GM12878 (cell line): Measurements from ENCODE around the gene AAMP. TPM values are rescaled to one million over a fixed set of nuclear protein-coding genes. Genes with fewer than 3 reads are reported as not detected.

ENCODE experiments used
- ATAC-seq: fragments of 200-7000 bp; cut with Tn5 transposase; 3 replicates; pipeline ENCODE4 v1.9.1; 2020; ENCODE audit warnings: mild to moderate bottlenecking, moderate library complexity
- BruUV-seq: library from RNA; stranded (reverse); fragments of 400-500 nt; replicated peaks from 2 replicates; lab custom pipeline; 2021; lab: Mats Ljungman, UMichigan
- CTCF ChIA-PET: fragments of 300-600 bp; sonication (Branson Sonifier 250); formaldehyde crosslinking; extraction: SDS; loops from one replicate; lab custom pipeline; 2021; ENCODE audit warnings: inconsistent platforms; lab: Yijun Ruan, JAX
- POLR2A ChIA-PET: fragments of 350-600 bp; formaldehyde crosslinking; extraction: SDS; loops from one replicate; lab custom pipeline; 2021; ENCODE audit warnings: inconsistent platforms; lab: Charles Lee
- RAD21 ChIA-PET: fragments of 300-600 bp; sonication (Branson Sonifier 250); formaldehyde crosslinking; loops from one replicate; lab custom pipeline; 2023; ENCODE audit warnings: antibody characterized with exemption; ENCODE audit not compliant: unreplicated experiment; lab: Charles Lee
- SMC1A ChIA-PET: fragments of 300-600 bp; sonication (Branson Sonifier 250); formaldehyde crosslinking; loops from one replicate; lab custom pipeline; 2023; ENCODE audit not compliant: unreplicated experiment, uncharacterized antibody; lab: Charles Lee
- DNase-seq: peaks from one replicate; pipeline ENCODE4 v3.0.0-alpha.2; 2011; ENCODE audit warnings: low read depth, low spot score
- FAIRE-seq: peaks from 3 replicates; lab custom pipeline; 2011; peaks lifted over from hg19 to GRCh38; lab: Jason Lieb, UNC
- H2AFZ ChIP-seq: 2 replicates; pipeline ENCODE4 v1.6.0; 2011; ENCODE audit warnings: low read depth, low read length, control low read depth; ENCODE audit not compliant: control insufficient read depth
- H3K27ac ChIP-seq: 2 replicates; pipeline ENCODE4 v1.5.1; 2011; ENCODE audit warnings: control low read depth; ENCODE audit not compliant: control insufficient read depth, insufficient read depth
- H3K27me3 ChIP-seq, 2 experiments: replicated peaks in 1 of 2; 2 replicates each; pipeline versions ENCODE4 v1.6.0 to v1.6.1; 2011; ENCODE audit warnings: low read length in 1 of 2; ENCODE audit not compliant: control insufficient read depth in 2 of 2, insufficient read depth in 2 of 2
- H3K36me3 ChIP-seq, 2 experiments: 2 replicates each; pipeline ENCODE4 v1.5.1; 2011; ENCODE audit warnings: low read length in 1 of 2; ENCODE audit not compliant: control insufficient read depth in 2 of 2, insufficient read depth in 2 of 2
- H3K4me1 ChIP-seq: 2 replicates; pipeline ENCODE4 v1.6.1; 2011; ENCODE audit warnings: mild to moderate bottlenecking, low read length, moderate library complexity, mixed read lengths; ENCODE audit not compliant: control insufficient read depth, insufficient read depth
- H3K4me2 ChIP-seq: 2 replicates; pipeline ENCODE4 v1.6.0; 2011; ENCODE audit warnings: control low read depth; ENCODE audit not compliant: control insufficient read depth, insufficient read depth
- H3K4me3 ChIP-seq: fragments of 200-600 bp; sonication (generic); 2 replicates; pipeline ENCODE4 v1.5.1; 2016
- H3K79me2 ChIP-seq: 2 replicates; pipeline ENCODE4 v1.6.0; 2011; ENCODE audit warnings: low read length; ENCODE audit not compliant: control insufficient read depth, insufficient read depth
- H3K9ac ChIP-seq: 2 replicates; pipeline ENCODE4 v1.8.0; 2011; ENCODE audit warnings: low read length, control low read depth, mixed read lengths; ENCODE audit not compliant: control insufficient read depth, insufficient read depth
- H3K9me3 ChIP-seq: replicated peaks from 3 replicates; pipeline ENCODE4 v1.5.1; 2011; ENCODE audit warnings: mild to moderate bottlenecking, low read length; ENCODE audit not compliant: control insufficient read depth, insufficient read depth
- H4K20me1 ChIP-seq: 2 replicates; pipeline ENCODE4 v1.6.0; 2011; ENCODE audit not compliant: control insufficient read depth, insufficient read depth
- BACH1 ChIP-seq: fragments of 450-650 bp; IDR thresholded peaks from 2 replicates; pipeline ENCODE4 v1.6.1; 2017; ENCODE audit warnings: mild to moderate bottlenecking, borderline replicate concordance
- BHLHE40 ChIP-seq, 2 experiments: fragments of 450-650 bp in 1 of 2; IDR thresholded peaks; 2 replicates each; pipeline ENCODE4 v1.6.1; 2011 to 2017; ENCODE audit warnings: low read depth in 2 of 2, borderline replicate concordance in 1 of 2, improper control_type of control experiment in 1 of 2, low read length in 1 of 2, mild to moderate bottlenecking in 1 of 2
- LARP7 ChIP-seq: fragments of 450-650 bp; IDR thresholded peaks from 2 replicates; pipeline ENCODE4 v1.6.1; 2017; ENCODE audit warnings: mild to moderate bottlenecking
- MTA3 ChIP-seq: IDR thresholded peaks from 2 replicates; pipeline ENCODE4 v1.6.1; 2012; ENCODE audit warnings: low read length, inconsistent platforms, borderline replicate concordance
- RB1 ChIP-seq: fragments of 450-650 bp; formaldehyde crosslinking; IDR thresholded peaks from 2 replicates; pipeline ENCODE4 v1.6.1; 2017; ENCODE audit warnings: mild to moderate bottlenecking, borderline replicate concordance
- STAT1 ChIP-seq: fragments of 450-650 bp; conservative IDR thresholded peaks from 2 replicates; pipeline ENCODE4 v1.6.1; 2014; ENCODE audit warnings: antibody characterized with exemption, mild to moderate bottlenecking
- SUPT20H ChIP-seq: IDR thresholded peaks from 2 replicates; pipeline ENCODE4 v1.6.1; 2011; ENCODE audit warnings: low read depth, mild to moderate bottlenecking, low read length, moderate library complexity, borderline replicate concordance; ENCODE audit not compliant: control insufficient read depth
- ZBED1 ChIP-seq: IDR thresholded peaks from 2 replicates; pipeline ENCODE4 v1.6.1; 2016; ENCODE audit warnings: borderline replicate concordance
- ZNF384 ChIP-seq: IDR thresholded peaks from 2 replicates; pipeline ENCODE4 v1.6.1; 2012; ENCODE audit warnings: low read depth, mild to moderate bottlenecking, low read length, improper control_type of control experiment, borderline replicate concordance
- WGBS: methylation state at CpG from one replicate; pipeline ENCODE4 v1.1.6; 2016; ENCODE audit warnings: low lambda C conversion rate; ENCODE audit not compliant: insufficient replicate concordance, insufficient coverage; ENCODE audit errors: missing lambda C conversion rate; 5-methylcytosine and 5-hydroxymethylcytosine counted together
- in situ Hi-C: fragments of 300-500 bp; cut with MboI; formaldehyde crosslinking; loops from 9 replicates; pipeline ENCODE4 v1.14.3; 2018; ENCODE audit warnings: mixed read lengths
- intact Hi-C: fragments of 100-400 bp; cut with micrococcal nuclease; formaldehyde crosslinking; loops from one replicate; pipeline ENCODE4 v1.14.2; 2022; ENCODE audit not compliant: unreplicated experiment
- polyA plus RNA-seq, 11 experiments: library from polyadenylated mRNA; depleted of rRNA in 4 of 11; unstranded in 6 of 11; stranded (reverse) in 5 of 11; fragments of >200 nt; fragmentation: Nextera tagmentation in 4 of 11; fragmentation: Illumina TruSeq in 1 of 11; extraction: Ambion mirVana in 4 of 11; extraction: Trizol in 1 of 11; gene quantifications; 1 replicate in 1 of 11; 2 replicates in 10 of 11; pipeline versions ENCODE4 v1.2.1 to v1.2.3, GENCODE V29; 2011 to 2016; ENCODE audit warnings: inconsistent platforms in 2 of 11, missing spikeins in 2 of 11, low read depth in 1 of 11
- total RNA-seq, 4 experiments: library from RNA; depleted of rRNA in 3 of 4; stranded (reverse); fragments of >200 nt in 3 of 4; fragmentation: Illumina TruSeq in 1 of 4; extraction: Trizol in 1 of 4; gene quantifications; 2 replicates each; pipeline versions ENCODE4 v1.2.1 to v1.2.3, GENCODE V29; 2013 to 2021

AAMP gene
- total and polyA plus RNA-seq, 10 of the 15 experiments (the other 5 are each of a cell fraction or from before 2014, with no cell fraction given) = 4.4 to 140 (median 81.9) TPM

- ATAC-seq (no peak), FAIRE-seq (no peak), DNase-seq (no peak)
- WGBS = 74% methylated on average over 7 of the region's 7 CpGs
- RAD21 ChIA-PET = no interaction called here
- Histone ChIP-seq H4K20me1 (no peaks in the 10 kb centered on the region), H2AFZ (no peak overlapping the region), H3K27ac (no peak overlapping the region), H3K36me3 (peaks cover 28 to 31% of the 10 kb centered on the region in 2 experiments), H3K9me3 (no peaks in the 10 kb centered on the region), H3K79me2 (no peaks in the 10 kb centered on the region), H3K27me3 (no peaks in the 10 kb centered on the region), H3K4me1 (no peaks in the 10 kb centered on the region), H3K4me2 (no peak overlapping the region), H3K9ac (no peak overlapping the region), H3K4me3 (no peak overlapping the region)
- intact Hi-C loops = no loop called here
- no peak for TF ChIP-seq ZBED1
- TF ChIP-seq BACH1 = no peak
- no peak for TF ChIP-seq STAT1
- no peak for TF ChIP-seq LARP7
- no TSS peak for BruUV-seq
- POLR2A ChIA-PET = no interaction called here
- SMC1A ChIA-PET = no interaction called here
- CTCF ChIA-PET = no interaction called here
- in situ Hi-C loops = loop anchor here (25.0 kb wide), 1 partner anchor 109 kb away; the partner anchor contains the start of genes CTDSP1 and SLC11A1
Observed at GRCh38 chr2:218277921-218278320, 8.0 kb upstream of the AAMP start.

GRCh38 chr2:218276986-218277755 lies 7.2 kb upstream of the AAMP start:
- peaks cover 28 to 30% of the 10 kb centered on the region in 2 experiments for H3K36me3 ChIP-seq
- ChIA-PET RAD21 (interaction anchor here (1.4 to 7.3 kb wide), 2 partner anchors 8 to 18 kb away, joined by 3 to 141 read pairs; no protein-coding TSS in a partner anchor), SMC1A (interaction anchor here (0.5 to 7.6 kb wide), 2 partner anchors 11 to 99 kb away, joined by 3 to 194 read pairs; partner anchors contain the start of gene TMBIM1), POLR2A (no interaction called here), CTCF (interaction anchor here (1.0 kb wide), 1 partner anchor 11 kb away, joined by 4 read pairs; no protein-coding TSS in a partner anchor)
- H3K4me1 ChIP-seq = peaks cover 4% of the 10 kb centered on the region; the same call in 1 of the 2 replicates
- no peak overlapping the region for H3K4me2 ChIP-seq
- no TSS peak for BruUV-seq
- FAIRE-seq (no peak), DNase-seq (no peak), ATAC-seq (no peak)
- TF ChIP-seq SUPT20H (no peak), ZBED1 (no peak), BHLHE40 (IDR thresholded peaks at IDR 0.05; ENCODE audit: borderline replicate concordance in 1 of 2, low read depth in 2 of 2, low read length in 1 of 2) (no peak), ZNF384 (no peak), RB1 (no peak), MTA3 (no peak)
- no peaks in the 10 kb centered on the region for H3K27me3 ChIP-seq
- no peak overlapping the region for H3K27ac ChIP-seq
- no peak overlapping the region for H3K9ac ChIP-seq
- no peaks in the 10 kb centered on the region for H3K9me3 ChIP-seq
- no peaks in the 10 kb centered on the region; the same call in 1 of the 2 replicates for H3K79me2 ChIP-seq
- H2AFZ ChIP-seq = no peak overlapping the region
- no peak overlapping the region for H3K4me3 ChIP-seq
- no peaks in the 10 kb centered on the region for H4K20me1 ChIP-seq
- intact Hi-C loops = no loop called here
- WGBS = 82% methylated on average over 11 of the region's 12 CpGs
- in situ Hi-C loops = loop anchor here (25.0 kb wide), 1 partner anchor 110 kb away; the partner anchor contains the start of genes CTDSP1 and SLC11A1
